ENCODE data around the gene ESR1.
A peak's percentile ranks its signal among the peaks of the same experiment; 100 is the strongest.

The ESR1 gene

DNA sequence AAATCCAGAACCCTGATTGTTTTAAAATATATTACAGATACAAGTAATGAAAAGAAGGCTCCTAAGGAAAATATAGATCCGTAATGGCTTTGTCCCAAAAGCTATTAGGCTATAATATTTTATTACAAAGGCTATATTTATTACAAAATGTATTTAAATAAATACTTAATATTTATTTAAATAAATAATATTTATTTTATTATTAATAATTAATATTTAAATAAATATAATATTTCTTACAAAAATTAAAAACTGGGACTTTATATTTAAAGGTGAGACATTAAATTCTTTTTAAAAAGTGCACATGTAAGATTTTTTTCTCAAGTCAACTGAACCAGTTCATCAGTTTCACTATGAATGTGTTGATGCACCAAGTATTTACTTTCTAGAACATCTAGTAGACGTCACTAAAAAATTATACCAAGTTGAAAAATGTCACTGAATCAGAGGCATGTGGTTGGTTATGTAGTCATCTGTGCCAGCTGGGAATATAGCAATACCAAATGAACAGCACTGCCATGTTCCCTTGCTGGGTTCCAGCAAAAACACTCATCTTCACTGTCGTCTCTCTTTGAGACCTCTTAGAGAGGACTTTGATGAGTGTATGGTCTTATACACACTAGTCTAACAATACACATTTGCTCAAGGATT lies 278.9 kb downstream of the ESR1 start:
- peak in 1 of 2 donors; percentile 46 for DNase-seq (ENCODE audit: low read depth in 2 of 2)
- H3K4me3 ChIP-seq (replicated peaks in 1 of 2; ENCODE audit: low read depth in 2 of 2, low read length in 2 of 2): no peak overlapping the region
- TF ChIP-seq, protein P1, sequence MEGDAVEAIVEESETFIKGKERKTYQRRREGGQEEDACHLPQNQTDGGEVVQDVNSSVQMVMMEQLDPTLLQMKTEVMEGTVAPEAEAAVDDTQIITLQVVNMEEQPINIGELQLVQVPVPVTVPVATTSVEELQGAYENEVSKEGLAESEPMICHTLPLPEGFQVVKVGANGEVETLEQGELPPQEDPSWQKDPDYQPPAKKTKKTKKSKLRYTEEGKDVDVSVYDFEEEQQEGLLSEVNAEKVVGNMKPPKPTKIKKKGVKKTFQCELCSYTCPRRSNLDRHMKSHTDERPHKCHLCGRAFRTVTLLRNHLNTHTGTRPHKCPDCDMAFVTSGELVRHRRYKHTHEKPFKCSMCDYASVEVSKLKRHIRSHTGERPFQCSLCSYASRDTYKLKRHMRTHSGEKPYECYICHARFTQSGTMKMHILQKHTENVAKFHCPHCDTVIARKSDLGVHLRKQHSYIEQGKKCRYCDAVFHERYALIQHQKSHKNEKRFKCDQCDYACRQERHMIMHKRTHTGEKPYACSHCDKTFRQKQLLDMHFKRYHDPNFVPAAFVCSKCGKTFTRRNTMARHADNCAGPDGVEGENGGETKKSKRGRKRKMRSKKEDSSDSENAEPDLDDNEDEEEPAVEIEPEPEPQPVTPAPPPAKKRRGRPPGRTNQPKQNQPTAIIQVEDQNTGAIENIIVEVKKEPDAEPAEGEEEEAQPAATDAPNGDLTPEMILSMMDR (IDR thresholded peaks at IDR 0.05; ENCODE audit: low read depth, low read length): no peak

DNA sequence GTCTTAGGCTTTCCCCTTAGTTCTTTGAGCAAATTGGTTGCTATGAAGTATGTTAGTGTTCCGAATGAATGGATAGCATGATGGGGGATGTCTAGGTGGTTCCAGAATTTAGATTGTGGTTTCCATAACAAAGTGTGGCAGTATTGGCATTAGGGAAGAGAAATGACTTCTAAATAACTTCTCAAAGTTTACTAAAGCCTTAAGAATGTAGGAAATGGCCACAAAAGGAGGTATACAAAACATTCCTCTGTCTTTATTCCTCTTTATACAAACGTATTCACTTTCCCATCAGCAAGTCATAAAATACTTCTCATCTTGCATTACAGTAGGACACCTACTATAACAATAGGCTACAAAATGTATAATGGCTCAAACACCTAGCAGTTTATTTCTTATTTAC lies 279.6 kb downstream of the ESR1 start:
- peak in 1 of 2 donors; percentile 40 for DNase-seq (ENCODE audit: low read depth in 2 of 2)
- TF ChIP-seq, protein P1 (IDR thresholded peaks at IDR 0.05; ENCODE audit: low read depth, low read length): no peak
- no peak overlapping the region for H3K4me3 ChIP-seq (replicated peaks in 1 of 2; ENCODE audit: low read depth in 2 of 2, low read length in 2 of 2)

DNA sequence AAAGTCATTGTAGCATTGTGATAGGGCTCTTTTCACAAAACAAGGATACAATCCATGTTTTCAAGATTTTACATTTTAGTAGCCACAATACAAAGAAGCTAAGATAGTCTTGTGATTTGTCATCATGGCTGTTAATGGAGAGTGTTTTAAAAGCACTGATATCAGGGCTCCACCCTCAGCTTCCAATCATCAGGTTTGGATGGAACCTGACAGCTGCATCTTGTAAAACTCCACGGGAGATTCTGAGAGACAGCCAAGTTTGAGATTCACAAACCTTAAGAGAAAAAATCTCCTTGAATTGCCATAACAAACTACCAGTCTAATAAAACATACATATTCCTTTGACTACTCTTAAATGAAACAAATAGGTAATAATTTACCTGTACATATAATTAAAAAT lies 280.2 kb downstream of the ESR1 start:
- TF ChIP-seq, protein P1 (IDR thresholded peaks at IDR 0.05; ENCODE audit: low read depth, low read length): no peak
- no peak for DNase-seq (ENCODE audit: low read depth in 2 of 2)
- no peak overlapping the region for H3K4me3 ChIP-seq (replicated peaks in 1 of 2; ENCODE audit: low read depth in 2 of 2, low read length in 2 of 2)

DNA sequence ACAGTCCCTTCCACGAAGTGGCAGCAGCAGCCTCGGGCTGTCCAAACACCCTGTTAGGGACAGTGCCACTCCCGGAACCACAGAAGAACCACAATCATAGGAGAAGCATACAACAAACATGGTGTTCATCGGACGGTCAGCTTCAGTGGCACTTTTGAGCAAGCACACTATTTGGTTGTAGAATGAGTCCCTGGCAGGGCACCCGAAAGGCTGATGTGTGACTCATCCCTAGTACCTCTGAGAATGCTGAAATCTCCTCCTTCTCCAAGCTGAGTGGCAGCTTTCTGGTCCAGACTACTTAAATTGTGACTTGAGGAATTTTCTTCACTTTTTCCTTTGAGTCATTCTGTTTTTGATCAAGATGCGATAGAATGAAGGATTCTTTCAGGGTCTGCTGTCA lies 282.5 kb downstream of the ESR1 start:
- peak; percentile 65 to 76 for DNase-seq (ENCODE audit: low read depth in 2 of 2)
- no peak overlapping the region for H3K4me3 ChIP-seq (replicated peaks in 1 of 2; ENCODE audit: low read depth in 2 of 2, low read length in 2 of 2)
- TF ChIP-seq, protein P1 (IDR thresholded peaks at IDR 0.05; ENCODE audit: low read depth, low read length): no peak

DNA sequence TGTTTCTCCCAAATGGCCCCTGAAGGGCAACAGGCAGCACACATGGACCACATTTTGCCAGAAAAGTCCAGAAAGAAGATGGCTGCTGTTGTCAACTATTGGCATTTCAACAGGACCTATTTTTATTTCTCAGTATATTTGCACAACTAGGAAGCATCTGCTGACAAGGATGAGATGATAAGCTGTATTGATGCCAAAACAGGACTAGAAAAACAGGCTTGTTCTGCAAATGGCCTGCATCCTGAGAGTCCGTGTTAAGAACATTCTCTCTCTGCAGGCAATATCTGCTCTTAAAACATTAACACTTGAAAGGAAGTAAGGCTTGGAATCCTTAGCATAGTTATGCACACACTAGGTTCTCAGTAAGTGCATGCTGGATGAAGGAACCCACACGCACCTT lies 283.7 kb downstream of the ESR1 start:
- H3K4me3 ChIP-seq (replicated peaks in 1 of 2; ENCODE audit: low read depth in 2 of 2, low read length in 2 of 2): no peak overlapping the region
- TF ChIP-seq, protein P1 (IDR thresholded peaks at IDR 0.05; ENCODE audit: low read depth, low read length): no peak
- peak in 1 of 2 donors; percentile 62 for DNase-seq (ENCODE audit: low read depth in 2 of 2)

DNA sequence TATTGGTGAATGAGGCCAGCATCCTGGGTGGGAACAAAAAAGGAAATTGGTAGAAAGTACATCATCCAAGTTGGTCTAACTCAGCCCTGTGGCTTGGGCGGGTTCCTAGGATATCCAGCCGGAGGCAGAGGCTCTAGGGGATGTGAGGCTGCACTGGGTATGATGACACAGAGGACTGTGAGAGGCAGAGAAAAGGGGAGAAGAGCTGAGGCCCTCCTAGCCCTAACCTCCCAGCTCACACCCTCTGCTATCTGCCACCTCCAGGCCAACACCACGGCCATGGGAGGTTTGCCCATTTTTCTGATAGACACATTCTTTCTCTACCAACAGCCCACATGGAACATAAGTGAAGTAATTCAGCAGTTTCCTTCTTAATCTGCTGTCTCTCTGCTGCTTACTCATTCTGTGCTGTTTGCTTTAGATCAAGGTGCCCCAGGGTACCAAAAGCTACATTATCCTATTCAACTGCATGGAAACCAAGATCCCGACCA lies 284.4 kb downstream of the ESR1 start:
- DNase-seq (ENCODE audit: low read depth in 2 of 2): peak; percentile 65 to 76
- no peak overlapping the region for H3K4me3 ChIP-seq (replicated peaks in 1 of 2; ENCODE audit: low read depth in 2 of 2, low read length in 2 of 2)
- TF ChIP-seq, protein P1 (IDR thresholded peaks at IDR 0.05; ENCODE audit: low read depth, low read length): no peak

DNA sequence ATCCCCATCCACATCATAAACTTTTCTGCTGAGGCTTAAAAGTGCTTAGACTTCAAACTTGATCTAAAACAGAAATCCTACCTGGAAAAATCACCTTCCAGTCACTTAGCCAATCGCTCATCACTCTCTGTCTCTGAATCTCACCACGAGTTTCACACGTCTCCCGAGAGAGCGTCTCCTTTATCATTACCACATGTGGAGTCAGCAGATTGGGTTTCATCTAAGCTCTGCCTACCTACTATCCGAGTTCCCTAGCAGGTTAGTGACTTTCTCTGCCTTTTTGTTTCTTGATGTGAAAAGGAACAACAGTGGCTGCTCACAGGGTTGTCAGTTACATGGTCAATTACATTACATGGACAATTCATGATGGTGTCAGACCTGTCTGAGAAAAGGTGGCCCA lies 286.2 kb downstream of the ESR1 start:
- DNase-seq (ENCODE audit: low read depth in 2 of 2): no peak
- TF ChIP-seq, protein P1 (IDR thresholded peaks at IDR 0.05; ENCODE audit: low read depth, low read length): no peak
- H3K4me3 ChIP-seq (replicated peaks in 1 of 2; ENCODE audit: low read depth in 2 of 2, low read length in 2 of 2): no peak overlapping the region

Measured in cardiac fibroblast (primary cell).